Stimulated activated CD8-positive, alpha-beta memory T cell treated with anti-CD3 and anti-CD28 coated beads, Interleukin-15, amount 100 ng/mL, for 4 hours (primary cell): ENCODE data around the gene ACBD5.

Source experiments
- DNase-seq, 2 donors: peaks; one replicate each; pipeline ENCODE4 v3.0.0-alpha.2; 2020; ENCODE audit warnings: low read depth in 2 of 2

The ACBD5 gene

GRCh38 chr10:27153845-27154193 is 86.8 kb downstream of the ACBD5 start:
- DNase-seq = no peak

- DNase-seq = no peak
Observed at GRCh38 chr10:27153329-27153728, 87.3 kb downstream of the ACBD5 start.

GRCh38 chr10:27152687-27153086 is 87.9 kb downstream of the ACBD5 start:
- DNase-seq = no peak

GRCh38 chr10:27150261-27150660 is 90.3 kb downstream of the ACBD5 start:
- no peak for DNase-seq

GRCh38 chr10:27147701-27148100 is 92.9 kb downstream of the ACBD5 start:
- no peak for DNase-seq

DNA sequence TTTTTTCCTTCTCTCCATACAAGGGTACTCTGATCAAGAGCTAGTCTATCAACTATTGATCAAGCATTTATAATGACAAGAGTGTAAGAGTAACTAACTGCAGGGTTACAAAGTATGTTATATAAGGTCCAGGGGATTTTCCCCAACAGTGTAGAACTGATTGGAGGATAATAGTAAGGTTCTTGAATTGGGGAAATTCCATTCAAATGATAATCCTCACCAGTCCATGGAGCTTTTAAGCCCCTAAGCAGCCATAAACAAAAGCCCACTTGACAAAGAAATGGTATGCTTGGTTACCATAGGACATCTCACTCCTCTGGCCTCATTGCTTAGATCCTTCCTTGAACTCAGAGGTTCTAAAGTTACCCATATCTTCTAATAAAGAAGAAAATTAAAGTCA is 94.7 kb downstream of the ACBD5 start:
- no peak for DNase-seq
